ENCODE results near the gene KIAA2012.

Gene KIAA2012

DNA sequence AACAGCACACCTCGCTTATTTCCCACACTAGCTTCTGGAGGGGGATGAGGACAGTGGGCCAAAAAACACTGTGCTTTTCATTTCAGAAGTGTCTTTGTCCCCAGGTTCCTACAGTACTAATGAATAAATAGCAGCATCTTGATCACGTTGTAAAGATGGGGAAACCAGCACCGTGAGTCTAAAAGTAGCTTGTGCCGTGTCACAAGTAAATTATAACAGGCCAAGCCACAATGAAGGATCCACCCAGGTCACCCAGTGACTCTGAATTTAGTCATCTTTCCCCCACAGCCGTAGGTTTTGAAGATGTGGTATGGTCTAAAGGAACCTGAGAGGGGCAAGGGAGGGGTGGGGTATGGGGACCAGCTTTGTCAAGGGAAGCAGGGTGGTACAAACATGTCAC is 30.6 kb upstream of the KIAA2012 start:
- DNase-seq (ENCODE audit: low read depth in 2 of 3, low spot score in 1 of 3): no peak

GRCh38 chr2:202043475-202043874 is 29.6 kb upstream of the KIAA2012 start:
- no peak for DNase-seq (ENCODE audit: low read depth in 2 of 3, low spot score in 1 of 3)

DNA sequence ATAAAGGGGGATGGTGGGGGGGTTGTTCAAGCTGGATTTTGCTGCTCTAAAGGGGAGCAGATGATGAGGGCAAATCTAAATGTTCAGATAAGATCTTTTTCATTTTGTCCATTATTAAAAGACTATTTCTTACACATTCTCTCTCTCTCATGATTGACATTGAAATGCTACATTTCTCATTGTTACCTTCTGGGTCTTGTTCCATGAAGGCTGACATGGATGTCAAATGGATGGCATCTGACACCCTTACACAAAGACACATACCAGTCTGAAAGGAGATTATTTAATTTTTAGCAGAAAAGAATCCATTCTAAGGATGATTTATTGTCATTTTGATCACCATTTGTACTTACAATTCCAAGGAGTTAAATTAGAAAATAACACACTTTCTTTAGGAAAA is 28.3 kb upstream of the KIAA2012 start:
- DNase-seq (ENCODE audit: low read depth in 2 of 3, low spot score in 1 of 3): no peak

DNA sequence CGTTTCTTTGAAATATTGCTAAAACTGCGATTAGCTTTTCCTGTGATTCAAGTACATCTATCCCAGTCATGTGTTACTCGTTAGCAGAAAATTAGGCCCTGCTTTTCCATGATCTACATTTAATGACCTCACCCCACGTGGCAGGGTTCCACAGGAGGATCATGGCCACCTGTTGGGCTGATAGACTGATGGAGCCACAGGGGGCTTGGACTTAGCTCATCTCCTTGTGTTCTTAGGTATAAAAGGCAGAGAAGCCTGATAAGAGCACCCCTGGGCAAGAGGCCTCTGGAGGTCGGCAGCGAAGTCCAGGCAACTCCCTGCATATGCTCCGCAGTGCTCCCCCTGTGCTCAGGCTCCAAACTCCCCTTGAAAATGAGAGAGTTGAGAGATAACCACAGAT is 26.5 kb upstream of the KIAA2012 start:
- DNase-seq (ENCODE audit: low read depth in 2 of 3, low spot score in 1 of 3): no peak

GRCh38 chr2:202049092-202049728 is 23.8 kb upstream of the KIAA2012 start:
- no peak for DNase-seq (ENCODE audit: low read depth in 2 of 3, low spot score in 1 of 3)

- no peak for DNase-seq (ENCODE audit: low read depth in 2 of 3, low spot score in 1 of 3)
Measured at GRCh38 chr2:202049840-202050239, 23.2 kb upstream of the KIAA2012 start.

DNA sequence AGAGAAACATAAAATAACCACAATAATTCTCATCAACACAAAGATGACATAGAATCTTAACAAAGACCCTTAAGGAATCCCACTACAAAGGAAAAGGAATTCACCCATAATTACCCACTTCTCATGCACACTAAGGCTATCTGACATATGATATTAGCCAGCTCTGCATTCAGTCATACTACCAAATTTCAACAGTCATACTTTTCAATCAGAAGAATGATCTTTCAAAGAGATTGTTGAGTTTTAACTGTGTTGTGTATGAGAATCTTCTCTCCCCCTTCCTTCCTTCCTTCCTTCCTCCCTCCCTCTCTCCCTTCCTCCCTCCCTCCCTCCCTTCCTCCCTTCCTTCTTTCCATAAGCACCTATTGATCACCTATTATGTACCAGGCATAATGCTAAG is 22.4 kb upstream of the KIAA2012 start:
- DNase-seq (ENCODE audit: low read depth in 2 of 3, low spot score in 1 of 3): no peak

DNA sequence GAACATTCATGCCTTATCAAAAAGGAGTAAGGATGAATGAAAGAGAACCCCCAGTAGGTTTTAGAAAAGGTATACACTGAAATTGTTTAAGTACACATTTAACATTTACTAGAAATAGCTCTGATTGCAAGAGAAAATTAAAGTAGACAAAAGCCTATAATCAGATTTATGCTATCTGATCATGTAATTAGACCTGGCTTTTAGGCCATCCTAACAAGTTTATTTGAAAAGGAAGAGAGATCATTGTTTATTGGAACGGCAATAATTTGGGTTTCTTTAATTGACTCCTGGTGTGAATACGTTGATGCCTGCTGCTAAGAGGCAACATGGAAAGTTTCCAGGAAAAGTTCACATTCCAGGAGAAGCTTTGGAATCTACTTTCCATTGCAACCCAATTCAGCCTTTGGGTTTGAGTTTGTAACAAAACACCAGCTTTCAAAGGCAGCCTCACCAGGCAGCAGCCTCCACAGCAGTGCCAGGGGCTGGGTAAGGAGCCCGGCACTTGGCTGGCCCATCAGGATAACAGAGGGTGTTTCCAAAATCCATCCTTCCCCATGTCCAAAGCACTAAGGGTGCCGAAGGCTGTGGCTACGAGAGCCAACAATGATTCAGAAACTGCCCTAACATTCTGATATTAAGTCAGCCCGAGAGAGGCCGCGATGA is 21.4 kb upstream of the KIAA2012 start:
- DNase-seq (ENCODE audit: low read depth in 2 of 3, low spot score in 1 of 3): no peak

- no peak for DNase-seq (ENCODE audit: low read depth in 2 of 3, low spot score in 1 of 3)
Measured at GRCh38 chr2:202052235-202052634, 20.8 kb upstream of the KIAA2012 start.

GRCh38 chr2:202054679-202055078 is 18.4 kb upstream of the KIAA2012 start:
- DNase-seq (ENCODE audit: low read depth in 2 of 3, low spot score in 1 of 3): no peak

GRCh38 chr2:202056611-202057010 is 16.4 kb upstream of the KIAA2012 start:
- no peak for DNase-seq (ENCODE audit: low read depth in 2 of 3, low spot score in 1 of 3)

DNA sequence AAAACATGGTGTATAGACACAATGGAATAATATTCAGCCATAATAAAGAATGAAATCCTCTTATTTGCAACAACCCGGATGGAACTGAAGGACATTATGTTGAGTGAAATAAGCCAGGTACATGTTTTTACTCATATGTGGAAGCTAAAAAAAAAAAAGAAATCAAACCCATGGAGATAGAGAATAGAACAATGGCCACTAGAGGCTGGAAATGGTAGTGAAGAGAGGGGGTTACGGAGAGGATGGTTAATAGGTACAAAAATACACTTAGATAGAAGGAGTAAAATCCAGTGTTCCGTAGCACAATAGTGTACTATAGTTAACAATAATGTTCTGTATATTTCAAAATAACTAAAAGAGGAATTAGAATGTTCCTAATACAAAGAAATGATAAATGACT is 12.8 kb upstream of the KIAA2012 start:
- no peak for DNase-seq (ENCODE audit: low read depth in 2 of 3, low spot score in 1 of 3)

GRCh38 chr2:202061695-202062094 is 11.4 kb upstream of the KIAA2012 start:
- DNase-seq (ENCODE audit: low read depth in 2 of 3, low spot score in 1 of 3): no peak

GRCh38 chr2:202064171-202064880 is 8.7 kb upstream of the KIAA2012 start:
- no peak for DNase-seq (ENCODE audit: low read depth in 2 of 3, low spot score in 1 of 3)

DNA sequence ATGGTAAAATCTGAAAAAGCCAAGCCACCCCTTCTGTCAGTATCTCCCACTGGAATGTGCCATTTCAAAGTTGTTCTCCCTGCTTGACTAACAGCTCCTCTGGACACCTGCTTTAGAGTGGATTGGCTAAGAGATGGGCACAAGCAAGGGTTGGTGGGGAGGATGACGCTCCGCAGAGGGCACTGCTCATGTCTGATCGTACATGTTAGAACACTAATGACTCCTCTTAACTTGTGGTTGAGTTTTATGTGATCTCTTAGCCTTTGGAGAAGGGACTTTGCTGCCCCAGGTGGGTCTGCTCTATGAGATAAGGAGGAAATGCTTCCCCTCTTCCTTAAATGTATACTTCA is 8.2 kb upstream of the KIAA2012 start:
- DNase-seq (ENCODE audit: low read depth in 2 of 3, low spot score in 1 of 3): no peak

DNA sequence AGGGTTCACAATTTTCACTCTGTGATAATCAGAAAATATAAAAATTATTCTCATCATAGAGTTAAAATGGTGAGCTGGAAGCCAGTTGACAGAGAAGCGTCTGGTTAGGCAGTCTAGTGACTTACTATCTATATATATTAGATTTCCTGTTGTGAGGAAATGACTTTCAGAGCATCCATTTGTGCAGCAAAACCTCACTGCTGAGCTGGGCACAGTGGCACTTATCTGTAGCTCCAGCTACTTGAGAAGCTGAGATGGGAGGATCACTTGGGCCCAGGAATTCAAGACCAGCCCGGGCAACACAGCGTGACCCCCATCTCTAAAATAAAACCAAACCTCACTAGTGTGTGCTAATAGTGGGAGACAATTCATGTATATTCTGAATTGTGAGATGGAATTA is 7.2 kb upstream of the KIAA2012 start:
- no peak for DNase-seq (ENCODE audit: low read depth in 2 of 3, low spot score in 1 of 3)

DNA sequence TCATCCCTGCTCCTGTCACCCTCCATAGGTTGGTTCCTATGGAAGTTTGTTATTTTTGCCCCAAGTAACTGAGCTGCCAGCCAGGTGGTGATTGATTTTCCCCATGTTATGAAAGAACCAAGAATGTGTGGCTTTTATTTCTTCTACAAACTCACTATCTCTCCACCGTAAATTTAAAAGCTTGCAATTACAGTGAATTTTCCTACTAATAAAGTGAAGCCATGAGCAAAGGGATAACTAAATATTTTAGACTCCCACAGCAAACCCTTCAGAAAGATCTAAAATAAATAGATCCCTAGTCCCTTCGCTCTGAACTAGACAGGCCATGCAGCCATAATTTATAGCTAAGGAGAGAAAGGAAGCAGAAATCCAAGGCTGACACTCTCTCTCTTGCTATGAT is 6.2 kb upstream of the KIAA2012 start:
- DNase-seq (ENCODE audit: low read depth in 2 of 3, low spot score in 1 of 3): no peak

GRCh38 chr2:202067589-202067988 is 5.5 kb upstream of the KIAA2012 start:
- DNase-seq (ENCODE audit: low read depth in 2 of 3, low spot score in 1 of 3): no peak

- no peak for DNase-seq (ENCODE audit: low read depth in 2 of 3, low spot score in 1 of 3)
Measured at GRCh38 chr2:202069170-202070067, 3.6 kb upstream of the KIAA2012 start.

- no peak for DNase-seq (ENCODE audit: low read depth in 2 of 3, low spot score in 1 of 3)
Measured at GRCh38 chr2:202071107-202071506, 1.9 kb upstream of the KIAA2012 start.

DNA sequence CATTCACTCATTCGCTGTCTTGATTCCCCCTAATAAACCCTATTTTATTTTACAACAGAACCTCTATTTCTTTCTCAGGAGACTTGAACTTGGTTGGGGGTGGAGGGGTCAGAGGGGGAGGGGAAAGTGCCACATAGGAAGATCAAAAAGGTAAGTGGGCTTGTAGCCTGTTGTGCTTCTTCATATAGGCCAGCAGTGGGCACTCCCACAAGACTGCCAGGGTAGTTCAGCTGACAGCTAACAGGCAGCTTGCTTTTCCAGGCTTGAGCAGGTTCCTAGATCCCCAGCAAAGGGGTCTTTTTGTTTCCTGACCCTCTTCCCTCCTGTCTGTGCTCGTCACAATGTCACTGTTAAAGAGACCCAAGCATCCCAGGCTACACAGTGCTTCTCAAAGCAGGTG is 829 bp upstream of the KIAA2012 start:
- no peak for DNase-seq (ENCODE audit: low read depth in 2 of 3, low spot score in 1 of 3)

GRCh38 chr2:202074324-202074723 is 1.3 kb downstream of the KIAA2012 start:
- DNase-seq (ENCODE audit: low read depth in 2 of 3, low spot score in 1 of 3): no peak

Data from stimulated activated CD4-positive, alpha-beta T cell treated with anti-CD3 and anti-CD28 coated beads, Interleukin-12 subunit alpha, Interleukin-12 subunit beta, amount 100 ng/mL, for 48 hours (primary cell).